Measurements from ENCODE around the gene APBA1.
"Not testable (repeated sequence)": the region's sequence is repeated elsewhere in the genome, so short reads cannot be mapped to it uniquely, and the experiment has no call there.

The APBA1 gene

DNA sequence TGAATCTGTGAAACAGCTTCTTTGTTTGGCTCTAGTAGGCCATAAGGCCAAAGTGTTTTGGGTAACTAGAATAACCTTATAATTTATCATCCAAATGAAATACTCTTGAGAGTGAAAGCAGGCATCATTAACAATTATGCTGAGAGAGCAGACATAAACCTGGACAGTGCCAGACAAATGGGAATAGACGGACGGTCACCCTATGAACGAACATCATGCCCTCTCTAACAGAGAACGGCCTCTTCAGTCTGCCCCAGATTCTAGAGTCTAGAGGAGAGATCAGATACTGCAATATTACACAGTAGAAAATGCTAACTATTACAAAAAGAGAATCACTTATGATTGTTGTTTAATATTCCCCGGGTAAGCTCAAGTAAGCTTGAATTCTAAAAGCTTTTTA, 68.5 kb downstream of the APBA1 start:
- DNase-seq = no peak

DNA sequence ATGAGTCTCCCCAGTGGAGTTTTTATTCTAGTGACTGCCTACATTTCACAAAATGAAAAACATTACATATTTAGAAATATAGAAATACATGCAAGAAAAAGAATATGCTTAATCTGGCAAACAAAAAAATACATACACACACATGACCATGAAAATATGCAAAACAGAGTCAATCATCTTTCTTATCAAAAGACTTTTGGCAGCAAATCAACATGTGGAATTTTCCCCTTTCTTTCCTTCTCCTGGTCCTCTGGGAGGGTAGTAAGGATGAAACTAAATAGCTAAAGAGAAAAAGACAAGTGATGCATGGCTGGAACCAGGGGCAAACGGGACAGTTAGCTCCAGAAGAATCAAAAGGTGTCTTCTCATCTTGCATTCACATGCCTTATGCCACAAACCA, 69.4 kb downstream of the APBA1 start:
- no peak for DNase-seq

DNA sequence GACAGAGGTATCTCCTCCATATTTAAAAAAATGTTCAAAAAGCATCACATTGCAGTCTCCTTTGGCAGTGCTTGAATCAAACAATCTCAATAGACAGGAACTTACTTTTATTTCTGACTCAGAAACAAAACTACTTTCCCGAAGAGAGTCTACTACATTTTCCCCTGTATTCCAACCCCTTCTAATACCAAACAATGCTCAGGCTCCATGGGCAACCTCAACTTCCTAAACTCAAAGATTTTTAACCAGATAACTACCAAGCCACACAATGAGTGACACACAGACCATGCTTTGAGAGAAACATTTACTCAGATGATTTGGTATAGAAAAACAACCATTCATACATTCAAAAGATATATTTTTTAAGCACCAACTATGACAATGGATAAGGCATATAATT, 70.5 kb downstream of the APBA1 start:
- no peak for DNase-seq

DNA sequence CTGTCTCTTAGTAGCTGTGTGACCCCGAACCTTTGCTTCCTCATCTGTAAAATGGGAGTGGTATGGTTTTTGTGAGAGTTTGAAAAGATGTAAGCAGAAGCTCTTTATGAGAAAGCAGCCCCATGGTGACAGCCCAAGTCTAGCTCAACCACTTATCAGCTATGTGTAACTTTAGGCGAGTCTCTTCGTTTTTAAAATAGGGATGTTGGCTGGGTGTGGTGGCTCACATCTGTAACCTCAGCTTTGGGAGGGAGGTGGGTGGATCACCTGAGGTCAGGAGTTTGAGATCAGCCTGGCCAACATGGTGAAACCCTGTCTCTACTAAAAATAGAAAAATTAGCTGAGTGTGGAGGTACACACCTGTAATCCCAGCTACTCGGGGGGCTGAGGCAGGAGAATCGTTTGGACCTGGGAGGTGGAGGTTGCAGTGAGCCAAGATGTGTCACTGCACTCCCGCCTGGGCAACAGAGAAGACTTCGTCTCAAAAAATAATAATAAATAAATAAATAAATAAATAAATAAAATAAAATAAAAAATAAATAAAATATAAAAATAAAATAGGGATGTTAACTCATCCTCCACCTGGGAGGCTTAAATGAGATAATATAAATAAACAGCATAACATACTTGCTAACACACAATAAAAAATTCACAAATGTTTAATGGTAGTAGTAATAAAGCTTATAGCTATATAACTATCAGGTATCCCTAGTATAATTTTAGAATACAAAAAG, 71.7 kb downstream of the APBA1 start:
- DNase-seq = no peak

DNA sequence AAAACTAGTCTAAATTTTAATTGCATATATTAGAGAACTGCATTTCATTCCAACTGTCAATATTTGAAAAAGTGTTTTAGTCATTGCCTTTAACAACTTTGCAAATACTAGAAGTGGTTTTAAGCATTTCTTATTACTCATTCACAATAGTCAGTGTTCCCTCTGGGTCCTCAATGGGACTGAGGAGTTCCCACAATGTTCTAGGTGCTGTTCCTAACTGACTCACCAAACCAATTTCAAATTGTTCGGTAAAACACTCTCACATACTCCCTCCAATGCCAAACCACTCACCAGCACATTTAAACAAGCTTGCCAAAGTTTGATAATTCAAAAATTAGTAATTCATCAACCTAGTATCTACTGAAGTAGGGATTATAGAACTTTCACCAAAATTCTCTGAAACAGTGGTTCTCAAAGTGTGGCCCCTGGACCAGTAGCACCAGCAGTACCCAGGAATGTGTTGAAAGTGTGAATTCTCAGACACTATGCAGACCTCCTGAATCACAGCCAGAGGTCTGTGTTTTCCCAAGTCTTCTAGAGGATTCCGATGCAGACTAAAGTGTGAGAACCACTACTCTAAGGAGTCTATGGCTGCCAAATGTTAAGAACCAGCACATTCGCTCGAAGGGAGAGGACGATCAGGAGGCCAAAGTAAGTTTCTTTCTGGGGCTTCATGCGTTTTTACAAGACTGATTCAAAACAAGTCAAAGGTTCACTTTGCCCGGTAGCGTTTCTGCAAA, 72.8 kb downstream of the APBA1 start:
- no peak for DNase-seq

DNA sequence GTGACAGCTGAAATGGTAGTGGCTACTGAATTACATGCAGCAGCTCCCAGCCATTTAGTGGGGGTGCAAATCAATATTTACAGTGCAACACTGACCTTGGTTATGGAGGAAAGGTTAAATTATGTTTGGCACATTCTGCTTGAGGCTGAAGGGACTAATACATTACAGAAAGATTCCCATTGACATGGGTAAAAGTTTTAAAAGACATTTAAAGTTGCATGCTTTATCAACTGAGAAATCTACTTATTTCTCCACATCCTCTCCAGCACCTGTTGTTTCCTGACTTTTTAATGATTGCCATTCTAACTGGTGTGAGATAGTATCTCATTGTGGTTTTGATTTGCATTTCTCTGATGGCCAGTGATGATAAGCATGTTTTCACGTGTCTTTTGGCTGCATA, 75.3 kb downstream of the APBA1 start:
- DNase-seq = not testable (repeated sequence)

DNA sequence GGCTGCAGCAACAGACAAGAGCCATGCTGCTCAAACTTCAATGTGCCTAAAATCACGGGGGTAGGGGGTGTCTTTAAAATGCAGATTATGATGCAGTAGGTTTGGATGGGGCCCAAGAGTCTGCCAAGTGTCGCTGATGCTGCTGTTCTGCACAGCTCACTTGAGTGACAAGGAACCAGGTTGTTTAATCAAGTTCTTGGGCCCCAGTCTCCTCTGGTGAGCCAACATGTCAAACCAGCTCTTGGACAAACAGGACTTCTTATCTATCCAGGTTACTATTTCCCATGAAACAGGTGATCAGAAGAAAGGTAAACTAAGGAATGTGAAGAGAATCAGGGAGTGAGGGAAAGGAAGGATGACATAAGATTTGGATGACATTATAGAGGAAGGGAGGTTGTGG, 78.0 kb downstream of the APBA1 start:
- DNase-seq = no peak

DNA sequence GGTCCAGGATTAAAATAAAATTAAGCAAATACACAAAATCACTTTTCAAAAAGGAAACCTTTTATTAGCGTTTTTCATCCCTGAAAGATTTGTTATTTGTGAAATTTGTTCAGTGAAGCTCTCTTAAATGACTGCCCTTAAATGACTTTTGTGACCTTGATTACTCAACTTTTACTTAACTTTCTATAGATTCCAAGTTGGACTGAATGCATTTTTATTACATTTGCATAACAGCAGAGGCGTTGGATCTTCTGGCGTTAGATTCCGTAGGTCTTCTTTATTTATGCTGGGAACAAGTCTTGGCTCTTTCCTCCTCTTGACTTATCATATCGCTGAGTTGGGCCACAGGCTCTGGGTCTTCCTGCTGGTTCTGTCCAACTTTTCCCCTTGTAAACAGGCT, 78.4 kb downstream of the APBA1 start:
- DNase-seq = no peak

DNA sequence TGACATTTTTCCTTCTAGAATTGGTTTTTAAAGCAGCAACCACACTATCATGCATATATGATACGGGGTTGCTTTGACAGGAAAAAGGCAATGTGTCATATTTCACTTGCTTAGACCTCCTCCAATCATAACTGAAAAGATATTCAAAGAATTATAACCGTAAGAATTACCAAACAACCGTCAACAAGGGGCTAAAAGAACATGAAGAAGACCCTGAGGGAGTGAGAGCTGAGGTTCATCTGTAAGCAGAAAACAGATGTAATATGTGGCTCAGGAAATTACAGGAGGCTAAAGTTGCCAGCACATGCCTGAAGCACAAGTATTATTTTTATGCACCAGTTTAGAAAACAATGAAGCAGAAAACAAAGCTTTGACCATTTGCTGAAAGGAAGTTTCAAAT, 78.9 kb downstream of the APBA1 start:
- no peak for DNase-seq

DNA sequence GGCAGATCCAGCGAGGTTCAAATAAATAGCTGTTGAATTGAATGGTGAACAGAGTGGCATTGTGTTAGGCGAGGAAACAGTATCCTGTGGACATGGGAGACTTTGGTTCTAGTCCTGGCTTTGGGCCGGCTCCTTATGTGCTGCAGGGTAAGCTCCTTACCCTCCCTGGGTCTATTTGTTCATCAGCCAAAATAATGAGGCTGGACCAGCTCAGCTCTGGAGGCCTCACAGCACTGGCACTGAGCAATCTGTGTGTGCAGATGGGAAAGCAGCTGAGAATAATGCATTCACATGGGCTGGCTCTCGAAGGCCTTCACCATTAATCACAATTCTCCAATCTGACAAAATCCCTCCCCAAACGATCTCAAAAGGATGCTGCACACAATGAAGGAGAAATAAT, 81.9 kb downstream of the APBA1 start:
- DNase-seq = no peak

DNA sequence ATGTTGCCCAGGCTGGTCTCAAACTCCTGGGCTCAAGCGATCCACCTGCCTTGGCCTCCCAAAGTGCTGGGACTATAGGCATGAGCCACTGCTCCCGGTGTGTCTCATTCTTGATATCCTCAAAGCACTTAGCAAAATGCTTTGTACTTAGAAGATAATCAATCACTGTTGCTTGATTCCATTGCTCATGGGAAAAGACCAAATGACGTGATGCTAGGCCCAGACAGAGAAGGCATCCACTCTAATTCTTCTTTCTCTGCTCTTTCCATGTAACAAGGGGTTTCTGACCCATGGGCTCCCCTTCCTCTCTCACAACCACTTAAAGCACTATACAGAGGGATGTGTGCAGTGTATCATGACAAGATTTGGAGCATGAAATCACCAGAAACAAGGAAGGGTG, 83.0 kb downstream of the APBA1 start:
- DNase-seq = no peak

DNA sequence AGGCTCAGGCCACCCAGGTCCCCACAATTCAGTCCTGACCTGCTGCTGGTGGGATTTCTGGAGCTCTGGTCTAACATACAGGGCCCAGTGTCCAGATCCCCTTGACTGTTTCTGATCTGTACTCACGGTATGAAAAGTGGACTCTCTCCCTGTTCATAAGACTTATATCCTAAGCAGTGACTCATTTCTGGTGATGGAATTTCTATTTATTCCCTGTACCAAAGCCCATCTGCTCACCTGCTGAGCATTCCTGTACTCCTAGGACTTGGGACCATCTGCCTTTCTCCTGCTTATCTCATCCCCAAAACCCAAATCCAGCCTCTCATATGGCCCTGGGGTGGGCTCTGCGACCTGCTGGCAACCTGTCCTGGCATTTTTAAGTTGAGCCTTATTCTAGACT, 86.6 kb downstream of the APBA1 start:
- DNase-seq = no peak

DNA sequence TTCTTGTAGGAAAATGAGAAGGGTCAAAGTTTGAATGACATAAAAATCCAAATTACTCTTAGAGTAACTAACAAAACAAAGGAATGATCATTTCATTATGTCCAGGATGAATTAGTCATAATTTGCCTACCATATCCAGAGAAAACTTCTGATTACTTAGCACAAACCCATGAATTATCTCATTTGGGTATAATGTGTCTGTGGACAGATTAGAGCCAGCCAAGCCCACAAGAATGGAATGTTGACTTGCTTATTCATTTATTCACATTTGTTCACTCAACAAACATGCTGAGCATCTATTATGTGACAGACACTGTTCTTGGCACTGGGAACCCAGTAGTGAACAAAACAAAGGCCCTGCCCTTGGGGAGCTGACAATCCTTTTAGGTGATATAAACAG, 87.4 kb downstream of the APBA1 start:
- DNase-seq = no peak

DNA sequence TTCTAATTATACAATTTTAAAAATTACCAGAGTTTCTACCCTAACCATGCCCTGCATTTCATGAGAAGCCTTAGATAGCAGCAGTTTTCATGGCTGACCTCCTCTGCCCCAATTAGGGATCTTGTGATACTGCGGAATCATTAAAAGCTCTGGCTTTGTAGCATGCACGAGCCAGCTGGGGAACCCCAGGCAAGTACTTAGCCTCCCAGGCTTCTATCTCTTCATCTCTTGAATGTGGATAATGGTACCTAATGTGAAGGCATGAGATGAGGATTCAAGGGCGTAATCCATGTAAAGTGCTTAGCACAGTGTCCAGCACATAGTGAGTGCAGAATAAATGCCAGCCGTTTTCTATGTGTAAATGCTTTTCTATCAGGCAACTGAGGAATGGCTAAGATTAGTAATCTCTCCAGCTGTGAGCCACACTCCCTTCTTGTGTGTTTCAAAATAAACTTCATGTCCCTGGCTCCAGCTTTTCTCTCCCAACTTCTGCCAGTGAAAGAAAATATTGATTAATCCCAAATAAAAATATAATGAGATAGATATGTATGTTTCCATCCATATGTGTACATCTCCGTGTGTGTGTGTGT, 88.4 kb downstream of the APBA1 start:
- DNase-seq = no peak

DNA sequence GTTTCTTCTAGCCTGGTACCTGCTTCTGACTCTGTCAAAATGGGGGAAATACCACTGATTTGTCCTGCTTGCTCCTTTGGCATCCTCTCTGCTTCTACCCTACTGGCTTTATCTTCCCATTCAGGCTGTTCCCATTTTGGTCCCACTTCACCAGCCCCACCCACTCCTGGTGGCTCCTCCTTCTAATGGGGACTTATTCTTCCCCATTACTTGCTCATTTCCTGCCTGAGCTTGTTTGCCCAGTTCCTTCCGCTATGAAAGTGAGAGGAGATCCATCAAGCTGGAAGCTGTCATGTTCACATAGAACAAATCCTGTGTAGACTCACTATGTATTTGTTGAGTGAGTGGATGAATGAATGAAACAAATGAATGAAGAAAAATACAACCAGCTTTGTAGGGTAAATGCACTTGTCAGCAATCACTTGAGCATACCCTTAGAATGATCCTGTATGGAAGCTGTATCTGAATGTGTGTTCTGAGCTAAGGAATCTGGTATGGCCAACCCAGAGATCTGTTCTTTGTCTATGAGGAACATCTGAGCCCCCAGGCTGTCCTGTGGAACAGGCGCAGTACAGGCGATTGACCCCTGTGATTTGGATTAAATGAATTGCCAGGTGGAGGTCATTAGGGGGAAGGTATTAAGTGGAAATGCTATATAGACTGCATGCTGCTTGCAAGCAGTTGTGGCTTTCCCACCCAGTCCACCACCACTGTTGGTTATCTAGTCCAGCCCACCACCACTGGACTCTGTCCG, 89.5 kb downstream of the APBA1 start:
- no peak for DNase-seq

DNA sequence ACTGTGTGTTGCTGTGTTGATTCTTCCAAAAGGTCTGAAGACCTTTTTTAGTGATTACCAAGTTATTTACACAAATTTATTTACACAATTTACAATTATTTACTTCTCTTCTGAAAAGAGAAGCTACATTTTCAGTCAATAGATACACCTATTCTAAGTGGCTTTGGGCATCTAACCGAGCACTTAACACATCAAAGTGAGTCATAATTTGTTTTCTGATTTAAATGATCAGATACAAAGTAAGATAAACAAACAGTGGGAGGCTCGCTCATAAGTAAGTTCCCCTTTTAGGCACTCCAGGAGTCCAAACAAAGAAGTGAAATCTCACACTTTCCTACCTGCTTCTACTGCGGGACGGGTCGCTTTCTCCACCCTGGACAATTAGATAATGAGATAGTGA, 90.2 kb downstream of the APBA1 start:
- no peak for DNase-seq

DNA sequence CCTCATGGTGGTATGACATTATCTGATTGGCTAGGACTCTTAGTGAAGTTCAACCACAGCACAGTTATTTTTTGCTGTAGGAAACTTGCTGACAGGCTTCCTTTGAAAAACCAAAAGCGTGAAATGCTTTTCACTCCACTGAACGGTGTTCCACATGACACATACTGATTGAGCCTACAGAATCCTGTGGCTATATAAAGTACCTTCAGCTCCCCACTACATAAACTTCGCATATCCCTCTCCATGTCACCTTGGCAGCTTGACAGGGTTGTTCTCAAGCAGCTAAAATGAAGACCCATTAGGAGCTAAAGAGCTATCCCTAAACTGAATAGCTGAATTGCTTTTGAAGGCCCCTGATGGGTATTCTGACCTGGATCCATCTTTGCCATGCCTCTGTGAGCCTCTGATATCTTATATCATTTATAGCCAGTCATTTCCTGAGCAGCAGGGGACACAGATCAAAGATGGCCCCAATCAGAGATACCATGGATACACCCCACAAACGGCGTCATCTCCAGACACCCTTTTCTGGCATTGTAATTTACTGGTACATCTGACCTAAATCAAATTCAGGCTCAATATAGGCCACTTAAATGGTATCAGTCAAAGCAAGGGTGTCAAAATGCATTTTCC, 91.5 kb downstream of the APBA1 start:
- DNase-seq = no peak

DNA sequence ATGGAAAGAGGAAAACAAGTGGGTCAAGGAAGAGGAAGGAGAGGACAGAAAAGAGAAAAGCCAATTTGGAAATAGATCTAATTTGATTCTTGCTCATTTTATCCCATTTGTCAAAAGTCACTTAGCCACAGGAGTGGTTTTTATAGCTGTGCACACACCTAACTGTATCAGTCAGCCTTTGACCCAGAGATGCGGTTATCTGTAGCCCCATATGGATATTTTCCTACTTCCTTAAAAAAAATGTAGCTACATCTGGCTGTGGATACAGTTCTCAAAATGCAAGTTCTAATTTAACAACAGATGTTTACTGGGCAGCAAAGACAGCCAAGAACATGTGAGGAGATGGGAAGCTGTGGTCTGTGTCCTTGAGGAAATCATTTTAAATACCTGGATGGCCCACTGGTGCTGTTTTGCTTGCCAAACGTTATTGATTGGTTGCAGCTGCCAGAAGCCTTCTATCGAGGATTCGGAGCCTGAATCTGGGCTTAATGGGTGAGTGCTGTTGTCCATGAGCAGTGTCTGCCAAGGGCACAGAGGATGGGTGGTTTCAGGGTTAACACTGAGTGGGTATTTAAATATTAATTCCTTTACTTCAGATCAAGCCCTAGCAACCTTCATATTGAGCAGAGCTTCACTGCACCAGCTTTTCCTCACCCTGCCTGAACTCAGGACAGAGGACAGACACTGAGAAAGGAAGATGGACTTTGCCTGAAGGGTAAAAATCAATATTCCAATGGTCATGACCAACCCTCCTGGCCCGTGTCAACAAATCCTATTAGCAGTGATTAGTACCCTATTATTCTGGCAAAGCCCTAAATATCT, 92.2 kb downstream of the APBA1 start:
- DNase-seq = no peak

DNA sequence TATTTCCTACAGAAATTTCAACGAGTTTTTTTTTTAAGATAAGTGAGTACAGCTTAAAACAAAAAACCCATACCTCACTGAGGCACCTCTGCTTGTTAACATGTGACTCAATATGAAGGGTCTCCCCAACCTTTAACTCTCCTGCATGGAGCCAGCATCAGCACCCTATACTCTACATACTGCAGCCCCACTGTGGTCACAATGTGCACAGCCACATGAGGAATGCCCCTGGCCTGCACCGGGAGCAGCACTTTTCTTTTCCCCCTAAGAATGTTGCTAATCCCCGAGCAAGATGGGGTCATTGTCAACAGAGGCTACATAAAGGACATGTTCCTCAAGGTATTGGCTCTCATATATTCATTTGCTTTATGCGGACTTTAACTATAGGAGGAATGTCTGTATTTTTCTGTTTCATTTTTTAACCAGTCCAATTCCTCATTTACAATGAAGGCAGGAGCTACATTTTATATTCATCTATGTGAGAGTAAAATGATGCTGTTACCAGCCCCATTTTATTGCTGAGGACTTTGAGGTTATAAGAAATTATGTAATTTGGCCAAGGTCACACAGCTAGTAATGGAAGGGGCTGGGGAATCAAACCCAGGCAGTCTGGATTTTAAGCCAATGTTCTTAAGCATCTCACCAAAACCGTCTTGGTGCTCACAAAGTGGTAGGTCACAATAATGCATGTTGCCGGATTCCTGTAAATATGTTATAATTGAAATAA, 93.0 kb downstream of the APBA1 start:
- DNase-seq = no peak

DNA sequence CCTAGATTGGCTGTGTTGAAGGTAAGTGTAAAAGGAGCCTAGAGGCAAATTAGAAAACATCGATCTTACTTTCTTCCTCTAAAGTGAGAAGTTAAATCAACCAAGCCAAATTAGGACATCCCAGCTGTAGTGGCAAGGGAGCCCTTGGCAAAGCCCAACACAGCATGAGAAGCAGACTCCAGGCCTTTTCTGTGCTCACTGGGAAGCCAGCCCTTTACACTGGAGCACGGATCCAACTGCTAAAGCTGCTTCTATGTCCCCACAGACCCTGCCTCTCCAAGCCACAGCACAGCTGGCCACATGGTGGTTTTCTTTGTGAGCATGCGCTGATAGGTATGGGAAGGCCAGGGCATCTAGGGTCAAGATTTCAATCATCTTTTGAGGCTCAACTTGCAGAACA, 94.1 kb downstream of the APBA1 start:
- no peak for DNase-seq

DNA sequence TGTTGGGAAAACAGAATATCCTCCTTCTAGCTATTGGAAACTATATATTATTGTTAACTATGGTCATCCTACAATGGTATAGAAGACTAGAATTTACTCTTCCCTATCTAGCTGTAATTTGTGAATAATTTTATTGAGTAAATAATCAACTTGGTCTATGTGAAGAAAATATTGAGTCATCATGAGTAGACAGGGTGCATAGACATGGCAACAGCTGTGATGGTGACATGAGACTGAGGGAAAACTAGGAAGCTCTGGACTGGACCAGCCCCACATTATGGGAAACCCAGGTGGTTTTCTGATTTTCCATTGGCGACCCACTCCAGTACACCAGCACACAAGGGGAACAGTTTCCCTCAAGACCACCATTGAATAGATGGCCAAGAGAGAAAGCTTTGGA, 95.0 kb downstream of the APBA1 start:
- no peak for DNase-seq

DNA sequence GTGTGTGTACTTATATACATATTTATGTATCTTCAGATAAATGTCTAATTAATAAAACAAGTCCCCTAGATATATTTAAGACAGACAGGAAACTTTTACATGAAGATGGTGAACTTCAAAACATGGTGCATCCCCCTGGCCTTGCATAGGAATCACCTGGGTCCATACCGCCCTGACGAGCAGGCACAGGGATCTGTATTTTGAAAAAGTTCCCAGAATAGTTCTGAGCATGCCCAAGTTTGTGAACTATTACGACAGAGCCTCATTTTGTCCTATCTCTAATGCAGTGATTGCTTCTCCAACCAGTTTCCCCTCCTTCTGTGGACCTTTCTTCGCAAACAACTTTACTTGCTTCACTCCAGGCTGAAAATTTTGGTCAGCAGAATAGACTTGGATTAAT, 98.1 kb downstream of the APBA1 start:
- DNase-seq = no peak

Data from activated naive CD4-positive, alpha-beta T cell (primary cell).